ENCODE data around the gene S100Z.

Gene S100Z

GRCh38 chr5:76801159-76801802 is 48.5 kb upstream of the S100Z start:
- H3K36me3 ChIP-seq (ENCODE audit: control insufficient read depth in 2 of 2, insufficient read depth in 1 of 2, low read length in 2 of 2): no peaks in the 10 kb centered on the region
- POLR2A ChIA-PET: interaction anchor here (0.8 to 1.5 kb wide), 2 partner anchors 10 to 18 kb away, joined by 3 to 5 read pairs; partner anchors contain the start of gene F2RL1

GRCh38 chr5:76801803-76802195 is 48.0 kb upstream of the S100Z start:
- H3K27ac ChIP-seq (ENCODE audit: extremely low read depth, low read depth, low read length): no peak overlapping the region
- ChIA-PET CTCF (interaction anchor here (0.6 kb wide), 1 partner anchor 8 kb away, joined by 3 read pairs; no protein-coding TSS in a partner anchor), POLR2A (no interaction called here)

More at GRCh38 chr5:76801159-76801802, 48.5 kb upstream of the S100Z start:
- Histone ChIP-seq H3K4me1 (ENCODE audit: control insufficient read depth, insufficient read depth, low read length) (no peaks in the 10 kb centered on the region; the same call in 1 of the 2 replicates), H3K4me3 (ENCODE audit: low read depth, low read length) (no peak overlapping the region), H3K9me3 (ENCODE audit: control insufficient read depth, insufficient read depth, low read depth, low read length) (no peaks in the 10 kb centered on the region), H3K27ac (ENCODE audit: extremely low read depth, low read depth, low read length) (no peak overlapping the region)
- CTCF ChIA-PET: interaction anchor here (0.6 kb wide), 1 partner anchor 9 kb away, joined by 3 read pairs; no protein-coding TSS in a partner anchor
- TF ChIP-seq KLF16 (tag by site-specific recombination; IDR thresholded peaks at IDR 0.05) (no peak), KLF1 (tag by site-specific recombination; IDR thresholded peaks at IDR 0.05) (no peak), ZEB2 (tag by site-specific recombination; IDR thresholded peaks at IDR 0.05) (no peak), TRIM28 (IDR thresholded peaks at IDR 0.05; ENCODE audit: borderline replicate concordance, low read length) (no peak), ZNF513 (tag by site-specific recombination; IDR thresholded peaks at IDR 0.05) (no peak), ZNF654 (tag by site-specific recombination; IDR thresholded peaks at IDR 0.05; ENCODE audit: low read depth) (no peak), MYNN (tag by site-specific recombination; IDR thresholded peaks at IDR 0.05; ENCODE audit: borderline replicate concordance) (no peak), ZNF184 (tag by site-specific recombination; IDR thresholded peaks at IDR 0.05) (no peak), ZNF701 (tag by site-specific recombination; IDR thresholded peaks at IDR 0.05) (no peak), OSR2 (tag by site-specific recombination; IDR thresholded peaks at IDR 0.05) (no peak), SP2 (tag by site-specific recombination; IDR thresholded peaks at IDR 0.05) (no peak), KLF9 (tag by site-specific recombination; IDR thresholded peaks at IDR 0.05; ENCODE audit: low read depth) (no peak)

More at GRCh38 chr5:76801803-76802195, 48.0 kb upstream of the S100Z start:
- TF ChIP-seq BCL11B (tag by site-specific recombination; IDR thresholded peaks at IDR 0.05; ENCODE audit: low read depth): no peak
- TF ChIP-seq ZSCAN23 (tag by site-specific recombination; IDR thresholded peaks at IDR 0.05): no peak
- TF ChIP-seq OVOL3 (tag by site-specific recombination; IDR thresholded peaks at IDR 0.05): no peak
- no peak for TF ChIP-seq ZNF548 (tag by site-specific recombination; IDR thresholded peaks at IDR 0.05)
- no peak for TF ChIP-seq KLF9 (tag by site-specific recombination; IDR thresholded peaks at IDR 0.05; ENCODE audit: low read depth)
- TF ChIP-seq FEZF1 (tag by site-specific recombination; IDR thresholded peaks at IDR 0.05): no peak
- no peak for TF ChIP-seq ZNF133 (tag by site-specific recombination; IDR thresholded peaks at IDR 0.05)
- TF ChIP-seq ATF2 (tag by site-specific recombination; IDR thresholded peaks at IDR 0.05; ENCODE audit: low read depth): no peak
- no peak for TF ChIP-seq BCL6B (tag by site-specific recombination; IDR thresholded peaks at IDR 0.05)
- TF ChIP-seq EGR2 (tag by site-specific recombination; IDR thresholded peaks at IDR 0.05; ENCODE audit: low read depth): no peak
- no peak for TF ChIP-seq ZNF274 (IDR thresholded peaks at IDR 0.05; ENCODE audit: low read length)
- no peak for TF ChIP-seq ZNF274 (tag by site-specific recombination; IDR thresholded peaks at IDR 0.05; ENCODE audit: borderline replicate concordance)
- TF ChIP-seq ZNF132 (tag by site-specific recombination; IDR thresholded peaks at IDR 0.05; ENCODE audit: borderline replicate concordance): no peak
- no peak for TF ChIP-seq ZNF433 (tag by site-specific recombination; IDR thresholded peaks at IDR 0.05; ENCODE audit: low read depth)
- no peak for TF ChIP-seq ZNF791 (tag by site-specific recombination; IDR thresholded peaks at IDR 0.05)
- no peak for TF ChIP-seq PATZ1 (tag by site-specific recombination; IDR thresholded peaks at IDR 0.05)
- no peak for TF ChIP-seq ELK4 (IDR thresholded peaks at IDR 0.05; ENCODE audit: borderline replicate concordance, low read depth, low read length)
- H3K4me3 ChIP-seq (ENCODE audit: low read depth, low read length): no peak overlapping the region
- no peaks in the 10 kb centered on the region; the same call in 1 of the 2 replicates for H3K4me1 ChIP-seq (ENCODE audit: control insufficient read depth, insufficient read depth, low read length)
- H3K9me3 ChIP-seq (ENCODE audit: control insufficient read depth, insufficient read depth, low read depth, low read length): no peaks in the 10 kb centered on the region
- H3K36me3 ChIP-seq (ENCODE audit: control insufficient read depth in 2 of 2, insufficient read depth in 1 of 2, low read length in 2 of 2): no peaks in the 10 kb centered on the region
